Endodermal cell (in vitro differentiated cells): ENCODE data around the gene HSD11B2. TPM values are rescaled to one million over a fixed set of nuclear protein-coding genes. Genes with fewer than 3 reads are reported as not detected.

Source experiments
- DNase-seq: peaks from one replicate; pipeline ENCODE4 v3.0.0-alpha.2; 2017
- H3K27ac ChIP-seq: 2 replicates; pipeline ENCODE4 v1.5.1; 2013; ENCODE audit warnings: mild to moderate bottlenecking, low read depth, low read length, moderate library complexity
- H3K27me3 ChIP-seq: 2 replicates; pipeline ENCODE4 v1.6.1; 2013; ENCODE audit warnings: mild to moderate bottlenecking, low read length, moderate library complexity; ENCODE audit not compliant: insufficient read depth, control insufficient read depth, poor library complexity, severe bottlenecking
- H3K36me3 ChIP-seq: 2 replicates; pipeline ENCODE4 v1.7.0; 2013; ENCODE audit warnings: mild to moderate bottlenecking, low read length, moderate library complexity; ENCODE audit not compliant: control insufficient read depth, insufficient read depth
- H3K4me1 ChIP-seq: one replicate; pipeline ENCODE4 v1.7.0; 2013; ENCODE audit warnings: low read length; ENCODE audit not compliant: control insufficient read depth, insufficient read depth
- H3K4me3 ChIP-seq: 2 replicates; pipeline ENCODE4 v1.5.1; 2013; ENCODE audit warnings: mild to moderate bottlenecking, low read length, moderate library complexity
- H3K9ac ChIP-seq: 2 replicates; pipeline ENCODE4 v1.6.1; 2013; ENCODE audit warnings: mild to moderate bottlenecking, low read length, moderate library complexity; ENCODE audit not compliant: poor library complexity, severe bottlenecking; ENCODE audit errors: extremely low read depth
- H3K9me3 ChIP-seq: 2 replicates; pipeline ENCODE4 v1.6.1; 2013; ENCODE audit warnings: mild to moderate bottlenecking, low read length, moderate library complexity; ENCODE audit not compliant: control insufficient read depth
- H3K27ac Mint-ChIP-seq: 2 replicates; pipeline ENCODE4 v1.8.0; 2020; ENCODE audit warnings: mixed read lengths
- H3K27me3 Mint-ChIP-seq: 2 replicates; pipeline ENCODE4 v1.8.0; 2021; ENCODE audit warnings: mild to moderate bottlenecking, mixed read lengths; ENCODE audit not compliant: insufficient read depth
- H3K36me3 Mint-ChIP-seq: 2 replicates; pipeline ENCODE4 v1.8.0; 2020; ENCODE audit warnings: low read depth, mixed read lengths
- H3K4me1 Mint-ChIP-seq: 2 replicates; pipeline ENCODE4 v1.8.0; 2020; ENCODE audit warnings: mixed read lengths
- H3K4me3 Mint-ChIP-seq: 2 replicates; pipeline ENCODE4 v1.8.0; 2020; ENCODE audit warnings: mild to moderate bottlenecking, moderate library complexity, mixed read lengths
- H3K9me3 Mint-ChIP-seq: 2 replicates; pipeline ENCODE4 v1.8.0; 2020; ENCODE audit warnings: mild to moderate bottlenecking, mixed read lengths
- CTCF ChIP-seq: fragments of 200-600 bp; sonication (generic); conservative IDR thresholded peaks from 2 replicates; pipeline ENCODE4 v1.5.0; 2021; ENCODE audit warnings: antibody characterized with exemption, mild to moderate bottlenecking
- WGBS, 2 experiments: methylation state at CpG; one replicate each; pipeline versions ENCODE4 v1.1.5 to v1.1.7; 2013; ENCODE audit warnings: missing lambda C conversion rate in 2 of 2, mixed read lengths in 1 of 2; ENCODE audit not compliant: insufficient coverage in 1 of 2, insufficient read length in 1 of 2; 5-methylcytosine and 5-hydroxymethylcytosine counted together
- total RNA-seq, 2 donors: library from RNA; stranded (reverse); fragmentation: NEBNext Ultra II Directional in 1 of 2; extraction: Animal tissue kit (Norgen Biotek cat#: 25700) in 1 of 2; gene quantifications; 2 replicates in 1 of 2; 3 replicates in 1 of 2; pipeline ENCODE4 v1.2.1, GENCODE V29; 2021

The HSD11B2 gene
- total RNA-seq, 2 donors from 2014 or later, result 10.4 to 14.7 TPM

DNA sequence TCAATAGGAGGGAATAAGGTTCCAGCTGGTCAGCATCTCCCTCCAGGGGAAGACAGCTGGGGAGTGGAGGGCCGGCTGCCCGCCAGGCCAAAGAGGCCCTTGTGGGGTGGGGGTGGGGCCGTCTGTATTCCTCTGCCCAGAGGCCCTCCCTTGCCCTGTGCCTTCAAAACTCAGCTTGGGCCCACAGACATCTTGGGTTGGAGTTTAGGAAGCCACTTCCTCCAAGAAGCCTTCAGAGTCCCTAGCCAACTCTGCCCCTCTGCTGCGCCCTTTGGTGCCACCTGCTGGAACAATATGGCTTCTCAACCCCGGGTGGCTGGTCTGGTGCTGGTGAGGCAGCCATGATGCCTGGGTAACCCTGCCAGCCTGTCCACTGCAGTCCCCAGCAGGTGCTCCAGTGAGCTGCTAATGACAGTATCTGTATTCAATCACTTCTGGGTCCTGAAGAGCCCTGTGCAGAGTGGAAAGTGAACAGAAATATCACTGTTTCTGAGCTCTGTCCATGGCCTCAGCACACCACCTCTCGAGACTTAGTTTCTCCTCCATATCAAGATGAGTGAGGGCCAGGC lies 16.7 kb downstream of the HSD11B2 start:
- H3K27ac ChIP-seq, result no peak overlapping the region
- peak; percentile 79 for DNase-seq
- no peak overlapping the region for H3K9ac ChIP-seq
- H3K4me1 ChIP-seq, result no peaks in the 10 kb centered on the region
- H3K4me3 Mint-ChIP-seq, result no peak overlapping the region
- H3K4me3 ChIP-seq, result no peak overlapping the region
- no peaks in the 10 kb centered on the region for H3K27me3 Mint-ChIP-seq
- no peaks in the 10 kb centered on the region for H3K27me3 ChIP-seq
- WGBS, 2 experiments, result 89 to 93% methylated on average over 2 to 6 of the region's 6 CpGs
- H3K4me1 Mint-ChIP-seq, result peaks cover 3% of the 10 kb centered on the region
- no peaks in the 10 kb centered on the region for H3K9me3 Mint-ChIP-seq
- H3K27ac Mint-ChIP-seq, result no peak overlapping the region
- H3K36me3 ChIP-seq, result peaks cover 33% of the 10 kb centered on the region
- TF ChIP-seq CTCF, result peak; percentile 67
- H3K9me3 ChIP-seq, result no peaks in the 10 kb centered on the region
- peaks cover 28% of the 10 kb centered on the region for H3K36me3 Mint-ChIP-seq

DNA sequence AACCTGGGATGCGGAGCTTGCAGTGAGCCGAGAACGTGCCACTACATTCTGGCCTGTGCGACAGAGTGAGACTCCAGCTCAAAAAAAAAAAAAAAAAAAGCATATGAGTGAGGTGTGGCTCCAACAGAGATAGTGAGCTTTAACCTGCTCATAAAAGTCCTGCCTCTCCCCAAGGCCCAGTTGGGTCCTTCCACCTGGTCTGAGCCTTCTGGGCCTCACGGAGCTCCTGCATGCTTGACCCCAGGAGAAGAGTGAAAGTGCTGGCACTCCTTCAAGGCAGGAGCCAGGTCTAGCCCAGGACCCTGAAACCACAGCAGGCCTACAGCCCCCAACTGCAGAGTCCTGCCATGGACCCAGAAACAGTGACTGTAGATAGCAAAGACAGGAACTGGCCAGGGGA lies 17.7 kb downstream of the HSD11B2 start:
- TF ChIP-seq CTCF, result no peak
- Histone ChIP-seq H3K9ac (no peak overlapping the region), H3K4me1 (no peaks in the 10 kb centered on the region), H3K4me3 (no peak overlapping the region), H3K9me3 (no peaks in the 10 kb centered on the region), H3K27ac (no peak overlapping the region), H3K27me3 (no peaks in the 10 kb centered on the region), H3K36me3 (peaks cover 30% of the 10 kb centered on the region)
- no peak for DNase-seq
- no peak overlapping the region for H3K4me3 Mint-ChIP-seq
- H3K36me3 Mint-ChIP-seq, result peaks cover 28% of the 10 kb centered on the region
- H3K27ac Mint-ChIP-seq, result no peak overlapping the region
- H3K9me3 Mint-ChIP-seq, result no peaks in the 10 kb centered on the region
- 96 to 97% methylated on average over 4 to 5 of the region's 5 CpGs for WGBS, 2 experiments
- H3K27me3 Mint-ChIP-seq, result no peaks in the 10 kb centered on the region
- H3K4me1 Mint-ChIP-seq, result peaks cover 3% of the 10 kb centered on the region

DNA sequence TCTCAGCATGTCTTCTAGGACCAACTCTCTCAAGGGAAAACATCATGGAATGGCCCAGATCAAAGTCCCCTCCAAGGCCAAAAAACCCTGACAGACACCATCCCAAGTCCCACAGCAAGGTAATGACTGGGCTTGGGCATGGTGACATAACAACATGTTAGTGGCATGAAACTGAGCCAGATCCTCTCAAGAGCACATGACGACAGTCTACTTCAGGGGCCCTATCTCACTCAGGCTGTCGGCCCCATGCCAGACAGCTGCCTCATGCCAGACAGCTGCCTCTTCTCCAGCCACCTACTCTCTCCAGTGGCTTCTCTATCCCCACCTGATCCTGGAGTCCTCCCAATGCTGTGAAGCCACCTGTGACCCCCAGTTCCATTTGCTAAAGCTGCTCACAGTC lies 18.4 kb downstream of the HSD11B2 start:
- Mint-ChIP-seq H3K27ac (no peak overlapping the region), H3K4me1 (no peaks in the 10 kb centered on the region), H3K36me3 (peaks cover 28% of the 10 kb centered on the region), H3K9me3 (no peaks in the 10 kb centered on the region), H3K27me3 (no peaks in the 10 kb centered on the region), H3K4me3 (no peak overlapping the region)
- peaks cover 30% of the 10 kb centered on the region for H3K36me3 ChIP-seq
- H3K9ac ChIP-seq, result no peak overlapping the region
- no peak for DNase-seq
- 95 to 100% methylated on average over 1 to 2 of the region's 2 CpGs for WGBS, 2 experiments
- H3K4me1 ChIP-seq, result no peaks in the 10 kb centered on the region
- H3K27ac ChIP-seq, result no peak overlapping the region
- H3K4me3 ChIP-seq, result no peak overlapping the region
- no peaks in the 10 kb centered on the region for H3K9me3 ChIP-seq
- H3K27me3 ChIP-seq, result no peaks in the 10 kb centered on the region
- TF ChIP-seq CTCF, result no peak
